Loucy (cell line): ENCODE data around the gene FIBCD1.

Experiments used
- EZH2phosphoT487 ChIP-seq: fragments of 200-600 bp; IDR thresholded peaks from 2 replicates; pipeline ENCODE4 v1.6.1; 2018; ENCODE audit warnings: antibody characterized with exemption, mild to moderate bottlenecking, moderate library complexity, borderline replicate concordance
- TF ChIP-seq, protein P1 (sequence below): fragments of 200-600 bp; sonication (generic); conservative IDR thresholded peaks from 2 replicates; pipeline ENCODE4 v1.5.1; 2014; ENCODE audit warnings: mild to moderate bottlenecking, antibody characterized with exemption, low read length

DNA sequence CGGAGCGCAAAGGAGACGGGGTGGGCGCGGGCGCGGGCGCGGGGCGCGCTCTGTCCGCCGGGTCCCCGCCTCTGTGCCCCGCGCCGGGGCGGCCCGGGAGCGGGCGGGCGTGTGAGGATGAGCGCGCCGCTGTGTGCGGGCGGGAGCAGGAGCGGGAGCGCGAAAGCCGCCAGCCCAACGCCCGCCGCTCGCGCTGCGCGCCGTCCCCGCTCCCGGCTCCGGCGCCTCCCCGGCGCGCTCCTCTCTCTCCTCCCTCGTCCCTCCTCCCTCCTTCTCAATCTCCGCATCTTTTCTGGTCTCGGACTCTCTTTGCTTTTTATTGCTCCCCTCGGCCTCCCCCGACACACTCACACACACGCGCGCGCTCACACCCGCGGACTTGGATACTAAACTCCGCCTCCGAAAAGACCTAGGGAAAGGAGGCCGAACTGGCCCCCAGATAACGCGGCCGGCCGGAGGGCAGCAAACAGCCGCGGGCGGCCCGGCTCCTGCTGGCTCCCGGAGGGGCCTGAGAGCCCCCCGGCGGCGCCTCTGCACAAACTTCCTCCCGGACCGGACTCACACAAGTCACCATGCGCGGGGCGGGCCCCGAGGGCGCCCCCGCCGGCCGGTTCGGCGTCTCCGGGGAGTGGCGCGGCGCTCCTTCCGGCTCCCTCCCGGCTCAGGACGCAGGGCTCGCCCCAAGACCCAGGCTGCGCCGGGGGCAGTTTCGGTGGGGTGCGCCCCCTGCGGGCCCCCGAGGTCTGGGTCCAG is at the start of gene FIBCD1:
- TF ChIP-seq, protein P1, sequence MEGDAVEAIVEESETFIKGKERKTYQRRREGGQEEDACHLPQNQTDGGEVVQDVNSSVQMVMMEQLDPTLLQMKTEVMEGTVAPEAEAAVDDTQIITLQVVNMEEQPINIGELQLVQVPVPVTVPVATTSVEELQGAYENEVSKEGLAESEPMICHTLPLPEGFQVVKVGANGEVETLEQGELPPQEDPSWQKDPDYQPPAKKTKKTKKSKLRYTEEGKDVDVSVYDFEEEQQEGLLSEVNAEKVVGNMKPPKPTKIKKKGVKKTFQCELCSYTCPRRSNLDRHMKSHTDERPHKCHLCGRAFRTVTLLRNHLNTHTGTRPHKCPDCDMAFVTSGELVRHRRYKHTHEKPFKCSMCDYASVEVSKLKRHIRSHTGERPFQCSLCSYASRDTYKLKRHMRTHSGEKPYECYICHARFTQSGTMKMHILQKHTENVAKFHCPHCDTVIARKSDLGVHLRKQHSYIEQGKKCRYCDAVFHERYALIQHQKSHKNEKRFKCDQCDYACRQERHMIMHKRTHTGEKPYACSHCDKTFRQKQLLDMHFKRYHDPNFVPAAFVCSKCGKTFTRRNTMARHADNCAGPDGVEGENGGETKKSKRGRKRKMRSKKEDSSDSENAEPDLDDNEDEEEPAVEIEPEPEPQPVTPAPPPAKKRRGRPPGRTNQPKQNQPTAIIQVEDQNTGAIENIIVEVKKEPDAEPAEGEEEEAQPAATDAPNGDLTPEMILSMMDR: no peak
- TF ChIP-seq EZH2phosphoT487: no peak
